Measurements from ENCODE around the gene PLCB4. TPM values are rescaled to one million over a fixed set of nuclear protein-coding genes. Genes with fewer than 3 reads are reported as not detected.

The PLCB4 gene
- total RNA-seq, 2 experiments from 2014 or later: 0.06 TPM; not detected in 1

- H3K27ac Mint-ChIP-seq: no peak overlapping the region
- Histone ChIP-seq H3K36me3 (ENCODE audit: insufficient read depth, low read length) (no peaks in the 10 kb centered on the region), H3K9me3 (ENCODE audit: control insufficient read depth in 1 of 2, insufficient read depth in 1 of 2, low read length in 2 of 2) (no peaks in the 10 kb centered on the region), H3K4me1 (ENCODE audit: insufficient read depth, low read length) (no peaks in the 10 kb centered on the region), H3K27ac (ENCODE audit: low read depth in 1 of 2, low read length in 2 of 2) (no peak overlapping the region), H3K4me3 (ENCODE audit: low read length) (no peak overlapping the region), H3K27me3 (ENCODE audit: control insufficient read depth in 1 of 2, insufficient read depth in 2 of 2, low read length in 2 of 2) (no peaks in the 10 kb centered on the region)
- ChIA-PET POLR2A (no interaction called here), CTCF (no interaction called here)
- no peak overlapping the region for H3K4me3 Mint-ChIP-seq
- no peaks in the 10 kb centered on the region for H3K27me3 Mint-ChIP-seq
- DNase-seq (no peak), ATAC-seq (ENCODE audit: poor library complexity) (no peak)
- no peaks in the 10 kb centered on the region for H3K4me1 Mint-ChIP-seq (ENCODE audit: low read depth)
- no peak for TF ChIP-seq CTCF (IDR thresholded peaks at IDR 0.05)
- intact Hi-C loops (cut with DNase I, micrococcal nuclease): no loop called here
- H3K36me3 Mint-ChIP-seq (ENCODE audit: low read depth): no peaks in the 10 kb centered on the region
- H3K9me3 Mint-ChIP-seq: no peaks in the 10 kb centered on the region
These were observed 184.2 kb downstream of the PLCB4 start for GRCh38 chr20:9253006-9253539.

DNA sequence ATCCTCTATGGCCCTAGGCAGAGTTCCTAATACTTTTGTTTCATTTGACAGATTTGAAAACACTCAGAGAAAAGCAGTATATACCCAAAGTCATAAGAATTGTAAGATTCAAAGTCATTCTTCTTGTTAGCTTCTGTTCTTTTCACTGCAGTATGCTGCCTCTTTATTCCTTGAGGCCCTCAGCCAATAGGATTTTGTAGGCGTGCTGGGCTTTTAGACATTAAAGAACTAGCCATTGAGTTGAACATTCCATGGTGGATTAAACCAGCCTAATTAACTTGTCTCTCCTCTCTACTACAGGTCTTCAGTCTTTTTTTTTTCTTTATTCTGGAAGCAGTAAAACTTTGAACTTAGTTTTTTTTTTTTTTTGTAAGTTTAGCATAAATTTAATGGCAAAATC lies 186.3 kb downstream of the PLCB4 start:
- no peaks in the 10 kb centered on the region for H3K36me3 ChIP-seq (ENCODE audit: insufficient read depth, low read length)
- Mint-ChIP-seq H3K9me3 (no peaks in the 10 kb centered on the region), H3K4me1 (ENCODE audit: low read depth) (no peaks in the 10 kb centered on the region), H3K4me3 (no peak overlapping the region), H3K27ac (no peak overlapping the region), H3K27me3 (no peaks in the 10 kb centered on the region), H3K36me3 (ENCODE audit: low read depth) (no peaks in the 10 kb centered on the region)
- no peak for ATAC-seq (ENCODE audit: poor library complexity)
- intact Hi-C loops (cut with DNase I, micrococcal nuclease): no loop called here
- TF ChIP-seq CTCF (IDR thresholded peaks at IDR 0.05): no peak
- no peak overlapping the region for H3K27ac ChIP-seq (ENCODE audit: low read depth in 1 of 2, low read length in 2 of 2)
- ChIA-PET CTCF (no interaction called here), POLR2A (no interaction called here)
- no peaks in the 10 kb centered on the region for H3K9me3 ChIP-seq (ENCODE audit: control insufficient read depth in 1 of 2, insufficient read depth in 1 of 2, low read length in 2 of 2)
- no peaks in the 10 kb centered on the region for H3K4me1 ChIP-seq (ENCODE audit: insufficient read depth, low read length)
- no peak for DNase-seq
- no peak overlapping the region for H3K4me3 ChIP-seq (ENCODE audit: low read length)
- H3K27me3 ChIP-seq (ENCODE audit: control insufficient read depth in 1 of 2, insufficient read depth in 2 of 2, low read length in 2 of 2): no peaks in the 10 kb centered on the region

GRCh38 chr20:9256393-9256792 lies 187.5 kb downstream of the PLCB4 start:
- ATAC-seq (ENCODE audit: poor library complexity) (no peak), DNase-seq (no peak)
- no peaks in the 10 kb centered on the region for H3K9me3 Mint-ChIP-seq
- intact Hi-C loops (cut with DNase I, micrococcal nuclease): no loop called here
- Histone ChIP-seq H3K9me3 (ENCODE audit: control insufficient read depth in 1 of 2, insufficient read depth in 1 of 2, low read length in 2 of 2) (no peaks in the 10 kb centered on the region), H3K27ac (ENCODE audit: low read depth in 1 of 2, low read length in 2 of 2) (no peak overlapping the region), H3K4me3 (ENCODE audit: low read length) (no peak overlapping the region), H3K4me1 (ENCODE audit: insufficient read depth, low read length) (no peaks in the 10 kb centered on the region), H3K36me3 (ENCODE audit: insufficient read depth, low read length) (no peaks in the 10 kb centered on the region), H3K27me3 (ENCODE audit: control insufficient read depth in 1 of 2, insufficient read depth in 2 of 2, low read length in 2 of 2) (no peaks in the 10 kb centered on the region)
- no peak overlapping the region for H3K27ac Mint-ChIP-seq
- no peak for TF ChIP-seq CTCF (IDR thresholded peaks at IDR 0.05)
- ChIA-PET POLR2A (no interaction called here), CTCF (no interaction called here)
- no peaks in the 10 kb centered on the region for H3K36me3 Mint-ChIP-seq (ENCODE audit: low read depth)
- no peaks in the 10 kb centered on the region for H3K27me3 Mint-ChIP-seq
- H3K4me3 Mint-ChIP-seq: no peak overlapping the region
- H3K4me1 Mint-ChIP-seq (ENCODE audit: low read depth): no peaks in the 10 kb centered on the region

All from CD4-positive, alpha-beta T cell (primary cell).